ENCODE measurements around the gene LRP3. TPM values are rescaled to one million over a fixed set of nuclear protein-coding genes. Genes with fewer than 3 reads are reported as not detected.

LRP3 gene
- total and polyA plus RNA-seq, 12 donors: 8.5 to 23.6 (median 15.9) TPM

- ATAC-seq: peak in 2 of 8 donors; percentile 29 to 37
- intact Hi-C loops (cut with DNase I): no loop called here
Measured at GRCh38 chr19:33226550-33227241, 32.6 kb downstream of the LRP3 start.

GRCh38 chr19:33227242-33227650, 33.1 kb downstream of the LRP3 start:
- WGBS, 2 donors: 25% methylated on average over 18 of the region's 18 CpGs
- no peak for TF ChIP-seq CTCF (IDR thresholded peaks at IDR 0.05)
- Histone ChIP-seq H3K4me3 (peak overlapping the region in 1 of 10 donors; percentile 43), H3K4me1 (peaks cover 0 to 19% (median 4%) of the 10 kb centered on the region in 9 donors), H3K27ac (no peak overlapping the region), H3K36me3 (no peaks in the 10 kb centered on the region), H3K27me3 (peaks cover 32 to 96% (median 74%) of the 10 kb centered on the region in 7 donors), H3K9me3 (peaks cover 0 to 28% (median 20%) of the 10 kb centered on the region in 11 donors)
- DNase-seq: peak in 1 of 2 donors; percentile 4
- peak in 1 of 8 donors; percentile 26 for ATAC-seq
- intact Hi-C loops (cut with DNase I): no loop called here

More at GRCh38 chr19:33226550-33227241, 32.6 kb downstream of the LRP3 start:
- peak in 1 of 2 donors; percentile 16 for DNase-seq
- Histone ChIP-seq H3K4me1 (peaks cover 0 to 17% (median 4%) of the 10 kb centered on the region in 9 donors), H3K27me3 (peaks cover 32 to 97% (median 79%) of the 10 kb centered on the region in 7 donors), H3K36me3 (no peaks in the 10 kb centered on the region), H3K27ac (no peak overlapping the region), H3K9me3 (peaks cover 0 to 28% (median 20%) of the 10 kb centered on the region in 11 donors), H3K4me3 (peak overlapping the region in 5 of 10 donors; percentile 1 to 43 (median 12))
- no peak for TF ChIP-seq CTCF (IDR thresholded peaks at IDR 0.05)
- WGBS, 2 donors: 2 to 3% methylated on average over 64 to 66 of the region's 66 CpGs

DNA sequence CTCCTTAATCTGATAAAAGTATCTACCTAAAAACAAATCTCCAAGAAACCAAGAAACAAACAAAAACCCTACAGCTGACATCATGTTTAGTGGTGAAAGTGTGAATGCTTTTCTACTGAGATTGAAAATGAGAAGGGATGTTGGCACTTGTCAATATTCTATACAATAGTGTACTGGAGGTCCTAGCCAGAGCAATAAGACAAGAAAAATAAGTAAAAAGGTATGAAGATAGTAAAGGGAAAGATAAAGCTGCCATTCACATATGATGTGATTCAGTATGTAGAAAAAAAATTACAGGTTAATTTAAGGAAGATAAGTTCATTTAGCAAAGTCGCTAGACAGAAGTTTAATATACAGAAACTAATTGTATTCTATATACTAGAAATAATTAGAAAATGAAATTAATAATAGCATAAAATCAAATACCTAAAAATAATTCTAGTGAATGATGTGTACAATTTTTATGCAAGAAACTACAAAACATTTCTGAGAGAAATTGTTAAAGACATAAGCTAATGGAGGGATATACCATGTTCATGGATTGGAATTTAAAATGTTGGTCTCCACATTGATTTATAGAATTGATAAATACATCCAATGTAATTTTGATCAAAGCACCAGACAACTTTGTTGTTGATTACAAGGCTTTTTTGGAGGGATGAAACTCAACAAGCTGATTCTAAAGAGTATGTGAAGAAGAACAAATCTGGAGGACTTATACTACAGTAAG, 33.9 kb downstream of the LRP3 start:
- 97% methylated on average over 1 of the region's 1 CpG for WGBS, 2 donors
- no peak for ATAC-seq
- Histone ChIP-seq H3K27ac (no peak overlapping the region), H3K36me3 (no peaks in the 10 kb centered on the region), H3K27me3 (peaks cover 32 to 93% (median 69%) of the 10 kb centered on the region in 7 donors), H3K4me1 (peaks cover 0 to 19% (median 4%) of the 10 kb centered on the region in 9 donors), H3K4me3 (no peak overlapping the region), H3K9me3 (peaks cover 0 to 28% (median 20%) of the 10 kb centered on the region in 11 donors)
- TF ChIP-seq CTCF (IDR thresholded peaks at IDR 0.05): no peak
- DNase-seq: no peak
- intact Hi-C loops (cut with DNase I): no loop called here

GRCh38 chr19:33229962-33230361, 35.8 kb downstream of the LRP3 start:
- intact Hi-C loops (cut with DNase I): loop anchor here in 3 of 10 donors (10.0 kb wide), 1 partner anchor 545 kb away; no protein-coding TSS in a partner anchor
- 76 to 81% methylated on average over 5 of the region's 5 CpGs for WGBS, 2 donors

More at GRCh38 chr19:33229962-33230361, 35.8 kb downstream of the LRP3 start:
- no peak for TF ChIP-seq CTCF (IDR thresholded peaks at IDR 0.05)
- ATAC-seq (no peak), DNase-seq (no peak)
- no peaks in the 10 kb centered on the region for H3K36me3 ChIP-seq
- peaks cover 0 to 28% (median 20%) of the 10 kb centered on the region in 11 donors for H3K9me3 ChIP-seq
- peaks cover 0 to 19% (median 4%) of the 10 kb centered on the region in 9 donors for H3K4me1 ChIP-seq
- H3K4me3 ChIP-seq: no peak overlapping the region
- H3K27me3 ChIP-seq: peaks cover 27 to 91% (median 65%) of the 10 kb centered on the region in 7 donors
- H3K27ac ChIP-seq: no peak overlapping the region

Measured in heart right ventricle (tissue), 16 donors.